HFF-Myc (cell line): Measurements from ENCODE around the gene MYT1.
"Not testable (repeated sequence)": the region's sequence is repeated elsewhere in the genome, so short reads cannot be mapped to it uniquely, and the experiment has no call there.

Experiments used
- DNase-seq: peaks from one replicate; pipeline ENCODE4 v3.0.0-alpha.2; 2011; ENCODE audit warnings: low read depth; ENCODE audit errors: extremely low read depth
- H3K4me3 ChIP-seq: replicated peaks from 2 replicates; pipeline ENCODE4 v1.5.1; 2011; ENCODE audit warnings: low read depth, mild to moderate bottlenecking, control low read depth, low read length
- CTCF ChIP-seq: IDR thresholded peaks from 2 replicates; pipeline ENCODE4 v1.5.1; 2012; ENCODE audit warnings: mild to moderate bottlenecking, low read depth, low read length, control low read depth; ENCODE audit errors: missing control alignments

MYT1 gene

GRCh38 chr20:64133951-64134407, 30.3 kb upstream of the MYT1 start:
- DNase-seq = no peak
- TF ChIP-seq CTCF = no peak
- no peak overlapping the region for H3K4me3 ChIP-seq

- not testable (repeated sequence) for H3K4me3 ChIP-seq, DNase-seq
Measured at GRCh38 chr20:64134744-64135143, 29.5 kb upstream of the MYT1 start.

GRCh38 chr20:64136004-64136710, 28.1 kb upstream of the MYT1 start:
- no peak overlapping the region for H3K4me3 ChIP-seq
- no peak for DNase-seq
- no peak for TF ChIP-seq CTCF

GRCh38 chr20:64137598-64138031, 26.6 kb upstream of the MYT1 start:
- no peak overlapping the region for H3K4me3 ChIP-seq
- TF ChIP-seq CTCF = no peak

GRCh38 chr20:64138276-64138815, 25.9 kb upstream of the MYT1 start:
- TF ChIP-seq CTCF = no peak
- H3K4me3 ChIP-seq = no peak overlapping the region
- no peak for DNase-seq

More at GRCh38 chr20:64137598-64138031, 26.6 kb upstream of the MYT1 start:
- no peak for DNase-seq

- DNase-seq = no peak
- no peak overlapping the region for H3K4me3 ChIP-seq
- no peak for TF ChIP-seq CTCF
Measured at GRCh38 chr20:64139199-64140060, 24.8 kb upstream of the MYT1 start.
